ENCODE measurements around the gene HPS5.
"Not testable (repeated sequence)": the region's sequence is repeated elsewhere in the genome, so short reads cannot be mapped to it uniquely, and the experiment has no call there.

Gene HPS5

GRCh38 chr11:18321969-18322711 is at the start of gene HPS5, which contains the start of gene GTF2H1:
HPS5 (minus strand) TSS chr11:18322140; CDS start chr11:18317858, 4,282 bp downstream.
GTF2H1 (plus strand) TSS chr11:18322567; CDS start chr11:18333075, 10,508 bp downstream.
- DNase-seq = peak; percentile 97

GRCh38 chr11:18371279-18371678 is 49.3 kb upstream of the HPS5 start:
- no peak for DNase-seq

GRCh38 chr11:18369398-18369797 is 47.5 kb upstream of the HPS5 start:
- DNase-seq = no peak

GRCh38 chr11:18368221-18368620 is 46.3 kb upstream of the HPS5 start:
- no peak for DNase-seq

- no peak for DNase-seq
Measured at GRCh38 chr11:18367431-18367830, 45.5 kb upstream of the HPS5 start.

- DNase-seq = no peak
Measured at GRCh38 chr11:18366286-18366685, 44.3 kb upstream of the HPS5 start.

GRCh38 chr11:18365741-18366140 is 43.8 kb upstream of the HPS5 start:
- no peak for DNase-seq

- DNase-seq = no peak
Measured at GRCh38 chr11:18364495-18365073, 42.6 kb upstream of the HPS5 start.

GRCh38 chr11:18361154-18361553 is 39.2 kb upstream of the HPS5 start:
- DNase-seq = no peak

- no peak for DNase-seq
Measured at GRCh38 chr11:18358646-18359045, 36.7 kb upstream of the HPS5 start.

GRCh38 chr11:18352581-18352980 is 30.6 kb upstream of the HPS5 start:
- no peak for DNase-seq

- DNase-seq = no peak
Measured at GRCh38 chr11:18347471-18348125, 25.7 kb upstream of the HPS5 start.

- DNase-seq = no peak
Measured at GRCh38 chr11:18332891-18333290, 11.0 kb upstream of the HPS5 start.

- DNase-seq = no peak
Measured at GRCh38 chr11:18332302-18332701, 10.4 kb upstream of the HPS5 start.

GRCh38 chr11:18330921-18331320 is 9.0 kb upstream of the HPS5 start:
- DNase-seq = no peak

GRCh38 chr11:18329196-18329870 is 7.4 kb upstream of the HPS5 start:
- no peak for DNase-seq

GRCh38 chr11:18324381-18324780 is 2.4 kb upstream of the HPS5 start:
- DNase-seq = no peak

GRCh38 chr11:18323881-18324280 is 1.9 kb upstream of the HPS5 start:
- not testable (repeated sequence) for DNase-seq

GRCh38 chr11:18322818-18323570 is 1.1 kb upstream of the HPS5 start:
- no peak for DNase-seq

GRCh38 chr11:18321578-18321968 is 367 bp downstream of the HPS5 start:
- DNase-seq = no peak

GRCh38 chr11:18320617-18321016 is 1.3 kb downstream of the HPS5 start:
- DNase-seq = no peak

- no peak for DNase-seq
Measured at GRCh38 chr11:18319914-18320313, 2.0 kb downstream of the HPS5 start.

- no peak for DNase-seq
Measured at GRCh38 chr11:18317551-18317950, 4.4 kb downstream of the HPS5 start.

Data from NCI-H1436 (cell line).